PFSK-1 (cell line): ENCODE measurements around the gene MRPS7.

Experiments
- POLR2AphosphoS5 ChIP-seq: IDR thresholded peaks from 2 replicates; pipeline ENCODE4 v1.6.1; 2012; ENCODE audit warnings: low read depth, mild to moderate bottlenecking, control low read depth, low read length, moderate library complexity
- SIN3A ChIP-seq: IDR thresholded peaks from 2 replicates; pipeline ENCODE4 v1.6.1; 2012; ENCODE audit warnings: mild to moderate bottlenecking, low read length, moderate library complexity, borderline replicate concordance; ENCODE audit not compliant: insufficient read depth
- TAF1 ChIP-seq: IDR thresholded peaks from 2 replicates; pipeline ENCODE4 v1.6.1; 2012; ENCODE audit warnings: low read length, control low read depth, borderline replicate concordance; ENCODE audit not compliant: insufficient read depth
- TF ChIP-seq, protein P1 (sequence below), 2 experiments: IDR thresholded peaks; 2 replicates each; pipeline versions ENCODE4 v1.6.1 to v1.8.0; 2011 to 2012; ENCODE audit warnings: low read depth in 2 of 2, low read length in 2 of 2, control low read depth in 1 of 2, inconsistent platforms in 1 of 2, mild to moderate bottlenecking in 1 of 2, moderate library complexity in 1 of 2; ENCODE audit not compliant: insufficient read depth in 1 of 2

DNA sequence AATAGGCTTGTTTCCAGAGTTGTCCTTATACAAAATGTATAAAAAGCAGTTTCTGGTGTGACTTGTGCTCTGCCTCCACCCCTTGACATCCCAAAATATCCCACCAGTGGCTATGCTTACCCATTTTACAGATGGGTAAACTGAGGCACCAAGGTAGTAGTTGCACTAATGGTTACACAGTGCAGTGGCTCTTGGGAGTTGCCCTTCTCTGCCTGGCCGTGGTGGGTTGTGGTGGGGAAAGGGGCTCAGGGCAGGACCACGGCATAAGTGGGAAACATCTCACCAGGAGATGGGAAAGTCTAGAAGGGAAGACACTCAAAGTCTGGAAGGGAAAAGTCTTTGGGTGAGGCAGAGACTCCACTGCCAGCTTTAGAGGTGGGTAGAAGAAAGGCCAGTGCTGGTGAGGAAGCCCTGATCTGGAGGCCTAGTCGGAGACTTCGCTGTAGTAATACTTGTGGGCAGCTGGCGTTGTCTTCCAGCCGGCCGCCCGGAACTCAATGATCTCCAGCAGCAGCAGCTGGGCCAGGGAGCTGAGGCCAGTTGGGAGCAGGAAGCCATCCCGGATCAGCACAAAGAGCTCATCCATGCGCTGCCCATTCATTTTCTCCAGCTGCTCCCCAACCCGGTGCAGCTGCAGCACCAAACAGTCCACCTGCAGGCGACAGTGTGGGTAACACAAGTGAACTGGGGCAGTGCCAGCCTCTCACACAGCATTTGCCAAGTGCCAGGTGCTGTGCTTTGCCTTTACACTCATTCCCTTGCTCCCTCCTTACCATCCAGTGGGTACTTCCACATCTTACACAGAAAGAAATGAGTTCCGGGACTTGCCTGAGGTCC, 4.9 kb downstream of the MRPS7 start:
- TF ChIP-seq POLR2AphosphoS5 (no peak; the same call in 1 of the 2 replicates), TAF1 (no peak), SIN3A (no peak)
- TF ChIP-seq, protein P1, sequence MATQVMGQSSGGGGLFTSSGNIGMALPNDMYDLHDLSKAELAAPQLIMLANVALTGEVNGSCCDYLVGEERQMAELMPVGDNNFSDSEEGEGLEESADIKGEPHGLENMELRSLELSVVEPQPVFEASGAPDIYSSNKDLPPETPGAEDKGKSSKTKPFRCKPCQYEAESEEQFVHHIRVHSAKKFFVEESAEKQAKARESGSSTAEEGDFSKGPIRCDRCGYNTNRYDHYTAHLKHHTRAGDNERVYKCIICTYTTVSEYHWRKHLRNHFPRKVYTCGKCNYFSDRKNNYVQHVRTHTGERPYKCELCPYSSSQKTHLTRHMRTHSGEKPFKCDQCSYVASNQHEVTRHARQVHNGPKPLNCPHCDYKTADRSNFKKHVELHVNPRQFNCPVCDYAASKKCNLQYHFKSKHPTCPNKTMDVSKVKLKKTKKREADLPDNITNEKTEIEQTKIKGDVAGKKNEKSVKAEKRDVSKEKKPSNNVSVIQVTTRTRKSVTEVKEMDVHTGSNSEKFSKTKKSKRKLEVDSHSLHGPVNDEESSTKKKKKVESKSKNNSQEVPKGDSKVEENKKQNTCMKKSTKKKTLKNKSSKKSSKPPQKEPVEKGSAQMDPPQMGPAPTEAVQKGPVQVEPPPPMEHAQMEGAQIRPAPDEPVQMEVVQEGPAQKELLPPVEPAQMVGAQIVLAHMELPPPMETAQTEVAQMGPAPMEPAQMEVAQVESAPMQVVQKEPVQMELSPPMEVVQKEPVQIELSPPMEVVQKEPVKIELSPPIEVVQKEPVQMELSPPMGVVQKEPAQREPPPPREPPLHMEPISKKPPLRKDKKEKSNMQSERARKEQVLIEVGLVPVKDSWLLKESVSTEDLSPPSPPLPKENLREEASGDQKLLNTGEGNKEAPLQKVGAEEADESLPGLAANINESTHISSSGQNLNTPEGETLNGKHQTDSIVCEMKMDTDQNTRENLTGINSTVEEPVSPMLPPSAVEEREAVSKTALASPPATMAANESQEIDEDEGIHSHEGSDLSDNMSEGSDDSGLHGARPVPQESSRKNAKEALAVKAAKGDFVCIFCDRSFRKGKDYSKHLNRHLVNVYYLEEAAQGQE (IDR thresholded peaks at IDR 0.05; ENCODE audit: insufficient read depth in 1 of 2, low read depth in 2 of 2, low read length in 2 of 2), result no peak
